Activated CD4-positive, alpha-beta T cell treated with anti-CD3 and anti-CD28 coated beads, Interleukin-10, Interleukin-2, amounts not matched to agents 100 ng/mL and 50 ng/mL, durations not matched to agents 16 hours and 8 hours (primary cell): ENCODE results near the gene KCNQ1.
A peak's percentile ranks its signal among the peaks of the same experiment; 100 is the strongest.

Experiments
- DNase-seq: peaks from one replicate; pipeline ENCODE4 v3.0.0-alpha.2; 2020

The KCNQ1 gene

GRCh38 chr11:2462543-2462985 lies 17.8 kb downstream of the KCNQ1 start:
- DNase-seq: no peak

DNA sequence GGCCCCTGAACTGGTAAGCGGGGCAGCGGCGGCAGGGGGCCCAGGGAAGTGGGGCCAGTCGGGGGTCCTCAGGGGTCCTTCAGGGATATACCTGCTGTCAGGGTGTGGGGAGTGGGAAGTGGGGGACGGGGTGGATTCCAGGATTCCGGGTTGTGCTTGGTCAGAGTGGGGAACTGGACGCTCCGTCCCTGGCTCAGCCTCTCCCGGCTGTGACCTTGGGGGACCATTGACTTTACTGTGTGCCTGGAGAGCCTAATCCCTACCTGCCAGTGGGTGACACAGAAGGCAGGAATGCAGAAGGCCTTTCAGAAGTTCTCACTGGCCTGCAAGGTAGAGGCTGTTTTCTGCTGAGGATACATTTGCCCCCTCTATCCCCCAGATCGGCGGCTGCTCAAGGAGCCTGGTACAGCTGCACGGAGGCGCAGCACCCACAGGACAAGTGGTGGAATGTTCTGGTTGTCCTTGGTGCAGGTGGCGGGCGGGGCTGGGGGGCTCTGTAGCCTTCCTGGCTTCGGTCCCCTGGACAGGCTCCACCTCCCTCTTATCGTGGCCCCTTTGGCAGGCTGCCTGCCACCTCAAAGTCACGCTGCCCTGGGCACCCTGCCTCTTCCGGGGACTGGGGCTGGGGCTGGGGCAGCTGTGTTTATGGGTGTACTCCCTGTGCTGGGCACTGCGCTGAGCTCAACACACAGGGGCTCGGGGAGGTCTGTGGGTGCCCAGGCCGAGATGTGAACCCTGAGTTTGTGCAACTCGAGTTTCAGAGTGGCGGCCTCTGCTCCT lies 18.4 kb downstream of the KCNQ1 start:
- no peak for DNase-seq

- DNase-seq: no peak
Measured at GRCh38 chr11:2463766-2464277, 19.0 kb downstream of the KCNQ1 start.

DNA sequence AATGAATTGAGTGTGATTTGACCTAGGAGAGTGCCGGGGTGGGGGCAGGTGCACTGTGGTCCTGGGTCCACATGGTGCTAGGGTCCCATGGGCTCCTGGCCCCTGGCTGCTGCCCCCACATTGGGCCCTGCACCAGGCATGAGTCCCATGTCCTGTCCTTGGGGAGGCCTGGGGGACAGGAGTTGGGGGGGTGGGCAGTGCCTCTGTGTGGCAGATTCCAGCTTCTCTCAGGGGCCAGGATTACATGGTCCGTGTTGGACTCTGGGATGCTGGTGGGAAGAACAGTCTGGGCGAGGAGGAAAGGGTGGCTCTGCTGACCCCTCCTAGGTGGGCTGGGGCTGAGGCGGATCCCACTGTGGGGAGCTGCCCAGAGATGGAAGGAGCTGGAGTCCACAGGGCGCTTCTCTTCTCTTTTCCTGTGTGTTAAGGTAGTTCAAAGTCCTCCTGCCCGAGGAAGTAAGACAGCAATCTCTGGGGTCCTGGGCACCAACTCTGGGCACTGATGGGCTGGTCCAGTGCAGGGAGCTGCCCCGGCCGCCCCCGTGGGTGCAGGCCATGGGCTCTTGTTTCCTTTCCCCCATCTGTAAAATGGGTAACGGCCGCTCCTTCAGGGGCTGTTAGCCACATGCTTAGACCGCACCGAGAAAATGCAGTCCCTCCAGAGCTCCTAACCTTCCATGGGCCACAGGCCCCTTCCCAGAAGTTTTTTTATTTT lies 19.8 kb downstream of the KCNQ1 start:
- DNase-seq: no peak

GRCh38 chr11:2465202-2466068 lies 20.6 kb downstream of the KCNQ1 start:
- DNase-seq: no peak

GRCh38 chr11:2466069-2466801 lies 21.4 kb downstream of the KCNQ1 start:
- no peak for DNase-seq

GRCh38 chr11:2466869-2467694 lies 22.3 kb downstream of the KCNQ1 start:
- peak; percentile 81 for DNase-seq

- DNase-seq: no peak
Measured at GRCh38 chr11:2467695-2468055, 22.9 kb downstream of the KCNQ1 start.

DNA sequence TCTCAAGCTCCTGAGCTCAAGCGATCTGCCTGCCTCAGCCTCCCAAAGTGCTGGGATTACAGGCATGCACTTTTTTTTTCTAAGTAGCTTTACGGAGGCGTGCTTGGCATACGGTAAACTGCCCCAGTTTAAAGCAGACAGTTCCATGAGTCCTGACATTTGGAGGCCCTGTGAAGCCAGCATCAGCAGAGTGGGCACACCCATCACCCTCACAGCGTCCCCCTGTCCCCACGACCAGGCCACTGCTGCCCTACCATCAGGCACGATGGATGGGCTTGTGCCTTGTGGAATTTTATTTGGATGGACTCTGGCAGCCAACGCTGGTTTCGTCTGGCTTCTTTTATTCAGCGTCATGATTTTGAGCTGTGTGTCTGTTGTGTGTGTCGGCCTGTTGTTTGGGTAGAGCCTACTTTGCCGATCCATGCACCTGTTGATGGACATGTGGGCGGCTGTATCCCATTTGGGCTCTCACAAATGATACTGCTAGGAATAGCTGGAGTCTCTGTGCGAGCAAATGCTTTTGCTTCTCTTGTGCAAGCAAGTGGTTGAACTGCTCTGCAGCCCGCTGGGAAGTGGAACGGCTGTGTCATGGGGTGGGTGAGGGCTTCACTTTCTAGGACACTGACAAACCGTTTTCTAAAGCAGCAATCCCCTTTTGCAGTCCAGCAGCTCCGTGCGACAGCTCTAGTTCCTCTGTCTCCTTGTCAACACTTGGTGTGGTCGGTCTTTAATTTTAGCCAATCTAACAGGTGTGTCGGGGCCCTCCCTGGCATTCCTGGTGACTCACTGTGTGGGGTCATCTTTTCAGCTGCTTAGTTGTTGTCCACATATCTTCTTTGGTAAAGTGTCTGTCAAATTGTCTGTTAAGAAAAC lies 23.8 kb downstream of the KCNQ1 start:
- no peak for DNase-seq

DNA sequence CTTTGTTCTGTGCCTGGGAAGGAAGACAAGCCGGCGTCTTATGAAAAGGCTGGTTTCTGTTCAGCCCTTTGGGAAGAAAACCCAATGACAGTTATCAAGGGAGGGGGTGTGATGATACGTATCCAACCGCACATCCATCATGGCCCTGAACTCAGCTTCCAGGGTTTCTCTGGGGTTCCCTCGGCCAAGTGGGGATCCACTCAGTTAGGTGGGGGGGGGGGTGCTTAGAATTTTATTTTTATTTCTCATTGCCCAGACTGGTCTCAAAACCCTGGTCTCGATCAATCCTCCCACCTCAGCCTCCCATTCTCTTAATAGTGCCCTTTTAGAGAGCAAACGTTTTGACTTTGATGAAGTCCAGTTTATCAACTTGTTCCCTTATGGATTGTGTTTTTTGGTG lies 25.7 kb downstream of the KCNQ1 start:
- no peak for DNase-seq

- DNase-seq: no peak
Measured at GRCh38 chr11:2471048-2471803, 26.4 kb downstream of the KCNQ1 start.

DNA sequence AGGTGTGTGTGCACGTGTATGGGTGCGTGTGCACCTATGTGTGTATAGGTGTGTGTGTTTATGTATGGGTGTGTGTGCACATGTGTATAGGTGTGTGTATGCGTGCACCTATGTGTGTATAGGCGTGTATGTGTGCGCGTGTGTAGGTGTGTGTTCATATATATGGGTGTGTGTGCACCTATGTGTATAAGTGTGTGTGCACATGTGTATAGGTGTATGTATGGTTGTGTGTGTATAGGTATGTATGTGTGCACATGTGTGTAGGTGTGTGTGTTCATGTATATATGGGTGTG lies 26.9 kb downstream of the KCNQ1 start:
- no peak for DNase-seq

GRCh38 chr11:2472428-2473186 lies 27.8 kb downstream of the KCNQ1 start:
- no peak for DNase-seq

DNA sequence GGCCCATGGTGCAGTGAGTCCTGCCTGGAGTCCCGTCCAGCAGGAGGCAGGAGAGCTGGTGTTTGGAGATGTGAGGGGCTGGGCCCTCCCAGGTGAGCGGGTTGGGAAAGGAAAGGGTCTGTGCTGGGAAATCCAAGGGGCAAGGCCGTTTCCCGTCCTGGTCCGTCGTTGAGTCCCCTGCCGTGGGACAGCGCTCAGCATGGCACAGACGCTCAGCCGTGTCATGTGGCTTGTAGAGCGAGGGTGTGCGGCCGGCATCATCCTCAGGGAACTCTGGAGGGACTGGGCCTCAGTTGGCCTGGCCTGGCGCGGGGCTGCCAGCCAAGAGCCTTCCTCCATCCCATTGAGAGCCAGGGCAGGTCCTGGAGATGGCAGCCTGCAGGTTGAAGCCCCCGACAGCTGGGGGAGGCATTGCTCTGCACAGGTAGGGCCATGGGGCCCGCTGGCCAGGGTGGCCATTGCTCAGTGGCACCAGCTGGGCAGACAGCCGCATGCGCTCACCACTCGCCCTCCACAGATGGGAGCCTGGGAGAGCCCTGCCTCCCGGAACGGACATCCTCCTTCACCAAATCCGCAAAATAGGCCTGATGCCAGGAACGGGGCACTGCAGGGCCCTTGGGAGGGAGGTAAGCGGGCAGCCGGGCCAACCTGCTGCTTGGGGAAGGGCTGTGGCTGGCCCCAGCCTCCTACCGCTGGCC lies 28.7 kb downstream of the KCNQ1 start:
- DNase-seq: no peak

GRCh38 chr11:2474059-2474901 lies 29.5 kb downstream of the KCNQ1 start:
- no peak for DNase-seq

GRCh38 chr11:2475136-2475918 lies 30.5 kb downstream of the KCNQ1 start:
- DNase-seq: no peak

DNA sequence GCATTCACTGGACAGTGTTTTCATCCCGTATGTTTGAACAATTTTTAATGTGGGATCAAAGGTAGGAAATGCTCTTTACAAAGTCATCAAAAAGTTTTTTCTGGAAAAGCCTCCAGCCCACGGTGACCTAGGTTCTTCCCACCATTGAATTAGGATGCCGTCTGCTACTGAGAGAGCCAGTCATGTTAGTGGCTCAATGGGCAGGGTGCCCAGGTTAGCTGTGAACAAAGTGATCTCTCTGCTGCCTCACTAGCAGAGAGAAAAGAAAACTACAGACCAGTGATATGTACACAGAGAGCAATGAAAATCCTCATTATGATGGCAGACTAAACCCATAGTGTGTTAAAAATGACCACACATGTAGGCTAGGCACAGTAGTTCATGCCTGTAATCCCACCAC lies 32.4 kb downstream of the KCNQ1 start:
- DNase-seq: no peak
